Mucosa of rectum (tissue), 2 donors: Measurements from ENCODE around the gene ETV6.
"Not testable (repeated sequence)": the region's sequence is repeated elsewhere in the genome, so short reads cannot be mapped to it uniquely, and the experiment has no call there.

Experiments
- H3K27ac ChIP-seq, 2 donors: one replicate each; pipeline ENCODE4 v1.7.0; 2013; ENCODE audit warnings: inconsistent platforms in 2 of 2, low read depth in 2 of 2, low read length in 2 of 2
- H3K27me3 ChIP-seq, 2 donors: one replicate each; pipeline ENCODE4 v1.7.0; 2013; ENCODE audit warnings: low read length in 2 of 2; ENCODE audit not compliant: control insufficient read depth in 2 of 2, insufficient read depth in 2 of 2
- H3K36me3 ChIP-seq, 2 donors: one replicate each; pipeline ENCODE4 v1.7.0; 2013; ENCODE audit warnings: low read length in 2 of 2; ENCODE audit not compliant: control insufficient read depth in 2 of 2, insufficient read depth in 2 of 2
- H3K4me1 ChIP-seq, 2 donors: one replicate each; pipeline ENCODE4 v1.7.0; 2013; ENCODE audit warnings: low read length in 2 of 2, mild to moderate bottlenecking in 1 of 2; ENCODE audit not compliant: control insufficient read depth in 2 of 2, insufficient read depth in 2 of 2
- H3K4me3 ChIP-seq, 2 donors: one replicate each; pipeline ENCODE4 v1.7.0; 2013; ENCODE audit warnings: low read length in 2 of 2
- H3K9ac ChIP-seq, 2 donors: one replicate each; pipeline ENCODE4 v1.7.0; 2013; ENCODE audit warnings: low read length in 2 of 2, low read depth in 1 of 2, mild to moderate bottlenecking in 1 of 2
- H3K9me3 ChIP-seq, 2 donors: one replicate each; pipeline ENCODE4 v1.7.0; 2013; ENCODE audit warnings: low read length in 2 of 2; ENCODE audit not compliant: control insufficient read depth in 2 of 2
- donor health status: healthy.
- donor health status: Normal muscosa, but diverticular disease.

Gene ETV6

DNA sequence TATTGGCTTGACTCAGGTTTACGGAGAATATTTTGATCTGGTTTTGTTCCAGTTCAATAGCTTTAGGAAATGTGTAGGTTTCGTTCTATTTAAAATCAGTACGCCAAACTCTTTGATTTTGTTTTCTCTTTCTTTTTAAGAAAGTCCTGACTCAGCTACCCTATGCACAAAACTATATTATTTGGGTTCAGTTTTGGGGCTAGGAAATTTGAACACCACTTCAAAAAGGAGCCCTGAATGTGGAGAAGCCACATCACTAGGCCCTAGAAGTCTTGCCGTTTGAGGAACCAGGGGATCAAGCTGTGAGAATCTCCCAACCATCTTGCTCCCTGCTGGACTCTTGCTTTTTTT, 253.0 kb downstream of the ETV6 start:
- H3K4me3 ChIP-seq: no peak overlapping the region

DNA sequence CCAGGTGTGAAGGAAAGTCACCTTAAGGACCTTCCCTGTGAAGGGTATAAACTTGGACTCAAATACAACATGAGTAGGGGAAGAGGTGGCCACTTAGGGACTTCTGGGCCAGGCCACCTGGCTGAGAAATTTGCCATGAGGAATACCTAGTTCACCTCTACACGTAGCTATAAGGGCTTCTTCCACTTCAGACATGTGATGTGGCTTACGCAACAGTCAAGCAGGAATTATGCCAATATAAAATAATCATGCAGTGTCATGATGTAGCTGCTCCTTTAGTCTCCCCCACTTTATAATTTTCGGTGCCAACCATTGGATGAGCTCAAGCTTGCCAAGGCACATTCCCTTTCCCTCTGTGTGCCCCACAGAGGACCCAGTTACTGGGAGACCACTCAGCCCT, 254.7 kb downstream of the ETV6 start:
- peaks cover 0 to 2% of the 10 kb centered on the region in 2 donors for H3K4me1 ChIP-seq
- no peaks in the 10 kb centered on the region for H3K36me3 ChIP-seq
- H3K9ac ChIP-seq: no peak overlapping the region
- no peaks in the 10 kb centered on the region for H3K9me3 ChIP-seq
- no peak overlapping the region for H3K27ac ChIP-seq
- H3K4me3 ChIP-seq: no peak overlapping the region
- H3K27me3 ChIP-seq: no peaks in the 10 kb centered on the region

More for the DNA sequence above, 253.0 kb downstream of the ETV6 start:
- H3K36me3 ChIP-seq: no peaks in the 10 kb centered on the region
- H3K9ac ChIP-seq: no peak overlapping the region
- no peak overlapping the region for H3K27ac ChIP-seq
- H3K4me1 ChIP-seq: no peaks in the 10 kb centered on the region
- no peaks in the 10 kb centered on the region for H3K27me3 ChIP-seq
- no peaks in the 10 kb centered on the region for H3K9me3 ChIP-seq

DNA sequence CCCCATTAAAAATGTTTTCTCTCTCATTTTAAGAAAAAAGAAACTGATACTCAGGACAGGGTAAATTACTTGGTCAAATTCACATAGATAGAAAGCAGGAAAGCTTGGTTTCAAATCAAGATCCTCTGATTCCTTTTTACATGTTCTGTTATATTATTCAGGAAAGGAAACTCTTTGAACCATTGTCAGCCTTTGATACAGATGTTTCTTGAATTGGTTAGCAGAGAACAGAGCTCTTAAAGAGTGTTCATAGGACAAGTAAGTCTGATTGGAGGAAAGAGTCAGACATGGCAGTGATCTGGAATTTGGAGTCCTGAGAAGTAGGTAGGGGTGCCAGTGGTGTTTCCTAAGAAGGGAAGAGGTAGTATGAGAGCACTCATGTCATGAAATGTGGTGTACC, 256.1 kb downstream of the ETV6 start:
- peaks cover 0 to 2% of the 10 kb centered on the region in 2 donors for H3K4me1 ChIP-seq
- no peak overlapping the region for H3K27ac ChIP-seq

DNA sequence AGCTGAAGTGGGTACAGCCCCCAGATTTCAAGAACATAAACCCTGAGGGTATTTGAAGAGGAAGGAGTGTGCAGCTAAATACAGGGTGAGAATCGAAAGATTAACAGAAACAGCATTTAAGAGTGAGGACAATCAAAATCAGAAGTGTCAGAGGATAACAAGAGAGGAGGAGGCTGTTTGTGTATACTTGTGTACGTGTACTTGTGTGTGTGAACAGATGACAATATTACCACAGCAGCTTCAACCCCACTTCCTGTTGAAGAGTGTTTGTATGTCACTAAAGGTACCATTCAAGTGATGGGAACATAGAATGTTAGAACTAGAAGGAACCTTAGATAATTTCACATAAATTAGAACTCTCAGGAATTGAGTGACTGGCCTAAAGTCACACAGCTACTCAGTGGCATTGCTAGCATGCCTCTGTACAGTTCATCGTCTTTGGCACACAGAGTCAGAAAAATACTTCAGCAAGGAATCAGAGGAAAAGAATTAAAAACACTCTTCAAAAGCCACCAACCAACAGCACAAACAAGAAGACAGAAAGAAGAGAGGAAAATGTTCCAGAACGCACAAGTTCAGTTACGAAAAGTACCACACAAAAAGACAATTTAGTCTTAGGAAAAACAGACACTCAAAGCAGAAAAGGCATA, 256.9 kb downstream of the ETV6 start:
- Histone ChIP-seq H3K4me3 (no peak overlapping the region), H3K9ac (no peak overlapping the region), H3K9me3 (no peaks in the 10 kb centered on the region), H3K4me1 (peaks cover 0 to 2% of the 10 kb centered on the region in 2 donors), H3K36me3 (no peaks in the 10 kb centered on the region), H3K27me3 (no peaks in the 10 kb centered on the region), H3K27ac (no peak overlapping the region)

More for the DNA sequence above, 256.1 kb downstream of the ETV6 start:
- Histone ChIP-seq H3K36me3 (no peaks in the 10 kb centered on the region), H3K9ac (no peak overlapping the region), H3K4me3 (no peak overlapping the region), H3K27me3 (no peaks in the 10 kb centered on the region), H3K9me3 (no peaks in the 10 kb centered on the region)

DNA sequence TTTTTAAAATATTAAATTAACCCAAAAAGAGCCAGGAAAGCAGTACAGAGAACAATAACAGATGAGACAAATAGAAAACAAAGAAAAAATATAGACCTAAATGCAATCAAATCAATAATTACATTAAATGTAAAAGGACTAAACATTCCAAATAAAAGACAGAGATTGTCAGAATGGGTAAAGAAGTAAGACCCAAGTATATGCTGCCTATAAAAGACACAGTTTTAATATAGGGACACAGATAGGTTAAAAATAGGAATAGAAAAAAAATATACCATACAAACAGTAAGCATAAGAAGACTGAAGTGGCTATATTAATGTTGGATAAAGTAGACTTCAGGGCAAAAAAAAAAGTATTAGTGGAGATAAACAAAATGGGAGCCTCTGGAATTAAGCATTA, 258.2 kb downstream of the ETV6 start:
- no peak overlapping the region for H3K27ac ChIP-seq
- H3K36me3 ChIP-seq: no peaks in the 10 kb centered on the region
- H3K4me1 ChIP-seq: peaks cover 0 to 2% of the 10 kb centered on the region in 2 donors
- no peaks in the 10 kb centered on the region for H3K9me3 ChIP-seq
- no peak overlapping the region for H3K9ac ChIP-seq
- H3K27me3 ChIP-seq: no peaks in the 10 kb centered on the region
- no peak overlapping the region for H3K4me3 ChIP-seq

DNA sequence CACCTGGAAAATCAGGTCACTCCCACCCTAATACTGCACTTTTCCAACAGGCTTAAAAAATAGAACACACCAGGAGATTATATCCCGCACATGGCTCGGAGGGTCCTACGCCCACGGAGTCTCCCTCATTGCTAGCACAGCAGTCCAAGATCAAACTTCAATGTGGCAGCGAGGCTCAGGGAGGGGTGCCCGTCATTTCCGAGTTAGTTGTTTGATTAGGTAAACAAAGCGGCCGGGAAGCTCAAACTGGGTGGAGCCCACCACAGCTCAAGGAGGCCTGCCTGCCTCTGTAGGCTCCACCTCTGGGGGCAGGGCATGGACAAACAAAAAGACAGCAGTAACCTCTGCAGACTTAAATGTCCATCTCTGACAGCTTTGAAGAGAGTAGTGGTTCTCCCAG, 259.9 kb downstream of the ETV6 start:
- not testable (repeated sequence) for H3K27ac ChIP-seq, H3K4me3 ChIP-seq, H3K4me1 ChIP-seq, H3K27me3 ChIP-seq, H3K9me3 ChIP-seq, H3K9ac ChIP-seq, H3K36me3 ChIP-seq

DNA sequence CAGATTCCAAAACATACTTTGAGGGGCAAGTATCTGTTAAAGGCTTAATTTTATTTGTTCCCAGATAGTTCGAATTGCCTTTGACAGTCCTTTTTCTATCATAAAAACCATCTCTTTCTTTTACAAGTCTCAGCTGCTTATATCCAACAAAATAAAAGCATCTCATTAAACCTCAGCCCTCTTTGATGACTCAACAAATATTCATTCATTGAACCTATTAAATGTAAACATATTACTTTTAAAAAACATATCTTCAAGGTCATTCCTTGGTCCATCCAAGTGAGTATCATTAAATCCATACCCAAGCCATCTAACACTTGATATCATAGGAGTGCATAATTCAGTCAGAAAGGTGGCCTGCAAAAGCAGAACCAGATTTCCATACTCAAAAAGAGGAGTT, 266.6 kb downstream of the ETV6 start:
- no peaks in the 10 kb centered on the region for H3K27me3 ChIP-seq
- H3K9ac ChIP-seq: no peak overlapping the region
- no peak overlapping the region for H3K4me3 ChIP-seq
- H3K9me3 ChIP-seq: no peaks in the 10 kb centered on the region
- H3K36me3 ChIP-seq: no peaks in the 10 kb centered on the region
- no peak overlapping the region for H3K27ac ChIP-seq
- H3K4me1 ChIP-seq: no peaks in the 10 kb centered on the region

DNA sequence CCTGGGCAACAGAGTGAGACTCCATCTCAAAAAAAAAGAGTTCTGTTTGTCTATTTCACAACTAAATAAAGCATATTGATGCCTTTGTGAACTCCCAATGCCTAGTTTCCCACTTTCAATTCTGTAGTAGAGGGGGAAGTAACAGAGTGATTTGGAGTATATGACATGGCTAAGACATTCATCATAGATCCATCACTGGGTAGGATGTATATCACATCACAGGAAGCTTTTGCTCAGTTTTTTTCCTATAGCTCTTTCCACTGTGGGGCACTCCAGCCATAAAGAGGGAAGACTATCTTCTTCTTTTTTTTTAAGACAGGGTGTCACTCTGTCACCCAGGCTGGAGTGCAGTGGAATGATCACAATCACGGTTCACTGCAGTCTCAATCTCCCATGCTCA, 267.3 kb downstream of the ETV6 start:
- H3K9ac ChIP-seq: no peak overlapping the region
- no peaks in the 10 kb centered on the region for H3K4me1 ChIP-seq
- no peaks in the 10 kb centered on the region for H3K27me3 ChIP-seq
- H3K4me3 ChIP-seq: no peak overlapping the region
- no peaks in the 10 kb centered on the region for H3K36me3 ChIP-seq
- no peaks in the 10 kb centered on the region for H3K9me3 ChIP-seq
- H3K27ac ChIP-seq: no peak overlapping the region

DNA sequence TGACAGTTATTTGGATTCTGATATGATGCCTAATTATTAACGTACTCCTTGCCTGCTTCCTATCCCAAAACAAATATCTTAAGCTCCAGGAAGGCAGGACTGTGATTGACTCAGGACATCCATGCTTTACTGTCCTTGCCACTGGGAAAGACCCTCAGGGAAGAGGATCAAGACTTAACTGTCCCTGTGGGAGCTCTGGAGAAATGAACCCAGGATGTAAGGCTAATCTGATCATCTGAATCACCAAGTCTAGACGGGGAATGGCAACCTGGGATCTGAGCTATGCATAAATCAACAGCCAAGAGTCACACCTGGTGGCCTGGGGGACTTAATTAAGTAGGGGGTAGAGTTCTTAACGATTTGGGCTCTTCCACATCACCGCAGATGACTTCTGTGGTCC, 268.0 kb downstream of the ETV6 start:
- Histone ChIP-seq H3K36me3 (no peaks in the 10 kb centered on the region), H3K27ac (no peak overlapping the region), H3K9ac (no peak overlapping the region), H3K4me3 (no peak overlapping the region), H3K4me1 (peaks cover 2 to 4% of the 10 kb centered on the region in 2 donors), H3K27me3 (no peaks in the 10 kb centered on the region), H3K9me3 (no peaks in the 10 kb centered on the region)

DNA sequence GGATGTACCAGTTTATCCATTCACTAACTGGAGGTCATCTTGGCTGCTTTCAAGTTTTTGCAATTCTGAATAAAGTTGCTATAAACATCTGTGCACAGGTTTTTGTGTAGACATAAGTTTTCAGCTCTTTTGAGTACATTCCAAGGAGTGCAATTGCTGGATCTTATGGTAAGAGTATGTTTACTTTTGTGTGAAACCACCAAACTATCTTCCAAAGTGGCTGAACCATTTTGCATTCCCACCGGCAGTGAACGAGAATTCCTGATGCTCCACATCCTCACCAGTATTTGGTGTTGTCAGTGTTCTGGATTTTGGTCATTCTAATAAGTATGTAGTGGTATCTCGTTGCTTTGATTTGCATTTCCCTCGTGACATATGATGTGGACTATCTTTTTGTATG, 270.8 kb downstream of the ETV6 start:
- Histone ChIP-seq H3K4me3 (no peak overlapping the region), H3K36me3 (no peaks in the 10 kb centered on the region), H3K4me1 (peaks cover 7 to 9% of the 10 kb centered on the region in 2 donors), H3K9ac (no peak overlapping the region), H3K27me3 (no peaks in the 10 kb centered on the region), H3K9me3 (no peaks in the 10 kb centered on the region), H3K27ac (no peak overlapping the region)

DNA sequence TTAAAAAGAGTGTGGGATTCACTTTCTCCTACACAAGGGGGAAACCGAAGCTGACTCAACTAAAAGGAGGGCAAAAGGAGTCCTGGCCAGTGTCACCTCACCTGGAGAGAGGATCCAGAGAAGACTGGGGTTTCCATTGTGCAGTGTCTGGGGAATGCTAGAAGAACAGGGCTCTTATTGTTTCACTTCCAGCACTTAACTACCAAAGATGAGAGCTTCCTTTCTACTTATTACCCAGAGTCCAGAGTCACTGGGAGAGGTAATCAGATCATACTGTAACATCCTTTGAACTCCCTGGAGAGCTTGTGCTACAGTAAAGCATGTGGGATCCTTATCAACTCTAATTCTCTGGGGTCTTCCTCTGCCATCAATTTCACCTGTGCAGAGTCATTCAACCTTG, 272.9 kb downstream of the ETV6 start:
- Histone ChIP-seq H3K36me3 (no peaks in the 10 kb centered on the region), H3K9me3 (no peaks in the 10 kb centered on the region), H3K4me1 (peaks cover 7 to 9% of the 10 kb centered on the region in 2 donors), H3K27ac (peak overlapping the region; percentile 19 to 65), H3K9ac (no peak overlapping the region), H3K27me3 (no peaks in the 10 kb centered on the region), H3K4me3 (peak overlapping the region in 1 of 2 donors; percentile 33)
